Urothelium cell line (cell line): ENCODE measurements around the gene PTGDR2.
A peak's percentile ranks its signal among the peaks of the same experiment; 100 is the strongest.

Source experiments
- DNase-seq: peaks from one replicate; pipeline ENCODE4 v3.0.0; 2011; ENCODE audit warnings: low spot score, mixed read lengths
- FAIRE-seq: peaks from 2 replicates; lab custom pipeline; 2011; peaks lifted over from hg19 to GRCh38; lab: Jason Lieb, UNC

Gene PTGDR2

GRCh38 chr11:60874421-60875365 is 18.9 kb upstream of the PTGDR2 start:
- no peak for FAIRE-seq
- DNase-seq, result no peak

- DNase-seq (no peak), FAIRE-seq (no peak)
Observed at GRCh38 chr11:60873533-60873932, 17.8 kb upstream of the PTGDR2 start.

GRCh38 chr11:60872961-60873524 is 17.3 kb upstream of the PTGDR2 start:
- FAIRE-seq (peak; percentile 74), DNase-seq (peak; percentile 84)

- no peak for DNase-seq
- FAIRE-seq, result no peak
Observed at GRCh38 chr11:60872124-60872960, 16.6 kb upstream of the PTGDR2 start.

- FAIRE-seq, result no peak
- no peak for DNase-seq
Observed at GRCh38 chr11:60871378-60872061, 15.8 kb upstream of the PTGDR2 start.

GRCh38 chr11:60870733-60871377 is 15.1 kb upstream of the PTGDR2 start:
- no peak for FAIRE-seq

GRCh38 chr11:60870276-60870675 is 14.5 kb upstream of the PTGDR2 start:
- FAIRE-seq (no peak), DNase-seq (no peak)

More at GRCh38 chr11:60870733-60871377, 15.1 kb upstream of the PTGDR2 start:
- DNase-seq, result no peak

GRCh38 chr11:60869451-60869825 is 13.7 kb upstream of the PTGDR2 start:
- FAIRE-seq (no peak), DNase-seq (no peak)

- no peak for DNase-seq
- no peak for FAIRE-seq
Observed at GRCh38 chr11:60868682-60869450, 13.1 kb upstream of the PTGDR2 start.

- no peak for FAIRE-seq
- DNase-seq, result no peak
Observed at GRCh38 chr11:60867871-60868681, 12.3 kb upstream of the PTGDR2 start.

- DNase-seq (no peak), FAIRE-seq (no peak)
Observed at GRCh38 chr11:60866911-60867870, 11.4 kb upstream of the PTGDR2 start, which contains the start of gene ZP1. Gene ZP1, plus strand, starts transcription at chr11:60867542. Its CDS starts 20 bp downstream, at chr11:60867562.

GRCh38 chr11:60864856-60865513 is 9.2 kb upstream of the PTGDR2 start:
- DNase-seq (no peak), FAIRE-seq (no peak)

- no peak for FAIRE-seq
- no peak for DNase-seq
Observed at GRCh38 chr11:60863550-60864521, 8.1 kb upstream of the PTGDR2 start.

- FAIRE-seq, result no peak
- DNase-seq, result no peak
Observed at GRCh38 chr11:60862171-60862570, 6.4 kb upstream of the PTGDR2 start.

GRCh38 chr11:60860943-60861342 is 5.2 kb upstream of the PTGDR2 start:
- no peak for FAIRE-seq
- no peak for DNase-seq
